HG02588 (cell line): Measurements from ENCODE around the gene JPT1.
A peak's percentile ranks its signal among the peaks of the same experiment; 100 is the strongest.
"Not testable (repeated sequence)": the region's sequence is repeated elsewhere in the genome, so short reads cannot be mapped to it uniquely, and the experiment has no call there.

Source experiments
- ATAC-seq: cut with Tn5 transposase; IDR thresholded peaks from one replicate; pipeline ENCODE4 v1.9.1; 2021; ENCODE audit warnings: mild to moderate bottlenecking, moderate library complexity; ENCODE audit not compliant: unreplicated experiment

JPT1 gene

GRCh38 chr17:75158480-75158879, 4.2 kb upstream of the JPT1 start:
- not testable (repeated sequence) for ATAC-seq

DNA sequence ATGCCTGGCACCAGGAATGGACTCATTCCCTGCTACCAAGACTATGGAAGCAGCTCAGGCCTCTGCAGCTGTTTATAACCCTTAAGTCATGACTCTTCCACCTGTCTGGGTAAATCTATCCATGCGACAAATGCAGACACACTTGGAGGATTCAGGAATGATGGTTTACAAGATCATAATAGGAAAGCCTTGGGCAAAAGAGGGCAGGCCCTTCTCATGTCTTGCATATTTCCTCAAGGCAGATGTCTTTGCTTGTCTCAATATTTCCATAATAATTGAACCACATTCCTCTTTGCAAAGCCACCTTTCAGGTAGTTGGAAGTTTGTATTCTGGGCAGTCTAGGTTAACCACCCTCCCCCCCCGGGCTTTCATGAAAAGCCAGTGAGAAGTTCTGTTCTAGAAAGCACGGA, 884 bp upstream of the JPT1 start:
- no peak for ATAC-seq

- peak; percentile 22 for ATAC-seq
Measured at GRCh38 chr17:75153780-75154194, 525 bp downstream of the JPT1 start.

DNA sequence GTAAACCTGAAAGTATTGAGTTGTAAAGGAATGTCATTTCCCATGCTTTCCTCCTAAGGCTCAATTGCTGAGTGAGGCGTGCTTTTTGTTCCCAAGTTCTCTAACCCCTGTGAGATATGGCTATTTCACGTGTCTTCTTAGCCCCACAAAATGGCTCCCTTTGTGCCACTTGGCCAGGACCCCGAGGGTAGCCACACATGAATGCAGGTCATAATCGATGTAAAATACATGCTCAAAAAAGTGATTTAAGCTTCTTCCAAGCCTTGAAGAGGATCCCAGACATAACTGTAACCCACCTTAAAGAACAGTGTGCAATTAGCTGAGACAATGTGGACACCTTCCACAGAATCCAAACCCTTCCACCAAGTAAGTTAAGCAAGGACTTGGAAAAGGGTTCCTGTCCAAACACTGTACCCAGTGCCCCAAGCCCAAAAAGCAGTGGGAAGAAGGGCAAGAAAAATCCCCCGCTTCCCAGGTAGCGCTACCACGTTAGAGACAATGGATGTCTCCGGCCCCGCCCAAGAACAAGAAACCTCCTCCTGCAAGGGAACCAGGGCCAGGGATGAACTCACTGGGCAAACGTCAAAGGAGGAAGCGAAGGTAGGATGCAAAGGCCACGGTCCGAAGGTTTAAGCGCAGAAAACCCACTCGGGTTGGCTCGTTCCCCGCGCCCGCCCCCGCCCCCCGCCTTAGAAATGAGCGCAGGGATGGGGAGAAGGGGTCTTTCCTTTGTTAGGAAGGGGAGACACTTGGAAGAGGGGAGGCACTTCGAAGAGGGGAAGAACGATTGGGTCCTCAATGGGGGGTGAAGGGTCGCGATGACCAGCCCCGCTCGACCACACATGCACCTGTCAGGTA, 1.2 kb downstream of the JPT1 start:
- no peak for ATAC-seq

DNA sequence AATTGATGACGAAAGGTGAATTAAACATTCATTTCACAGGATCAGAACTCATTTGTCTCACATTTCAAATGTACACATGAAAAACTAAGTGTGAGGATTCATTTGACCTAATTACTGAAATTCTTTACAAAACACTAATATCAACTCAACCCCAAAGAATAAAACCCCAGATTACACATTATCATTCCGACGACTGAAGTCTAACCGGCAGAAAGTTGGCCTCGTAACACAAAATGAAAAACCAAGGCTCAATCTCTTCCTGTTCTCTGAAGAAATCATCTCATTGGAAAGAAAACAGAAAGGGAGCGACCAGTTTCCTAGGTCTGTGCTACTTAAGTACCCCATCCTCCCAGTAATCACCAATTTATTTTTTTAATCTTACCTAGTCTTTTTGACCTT, 1.8 kb downstream of the JPT1 start:
- ATAC-seq: no peak

GRCh38 chr17:75151930-75152329, 2.4 kb downstream of the JPT1 start:
- ATAC-seq: no peak

GRCh38 chr17:75147878-75148546, 6.3 kb downstream of the JPT1 start:
- ATAC-seq: no peak

DNA sequence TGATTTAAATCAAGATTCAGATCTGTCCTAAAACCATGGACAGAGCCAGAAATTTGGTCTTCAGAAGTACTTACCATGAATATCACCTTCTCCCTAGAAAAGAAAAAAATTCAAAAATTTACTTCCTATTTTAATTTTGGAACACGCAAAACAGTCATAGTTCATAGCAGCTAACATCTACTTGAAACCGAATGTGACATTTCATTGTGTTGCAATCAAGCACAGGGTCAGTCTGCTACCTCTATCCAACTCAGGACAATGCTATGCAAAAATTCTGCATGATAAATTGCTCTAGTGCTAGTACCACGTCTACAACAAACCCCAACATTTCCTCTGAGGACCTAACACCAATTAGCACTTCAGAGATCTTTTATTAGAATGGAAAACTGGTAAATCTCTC, 7.7 kb downstream of the JPT1 start:
- no peak for ATAC-seq

DNA sequence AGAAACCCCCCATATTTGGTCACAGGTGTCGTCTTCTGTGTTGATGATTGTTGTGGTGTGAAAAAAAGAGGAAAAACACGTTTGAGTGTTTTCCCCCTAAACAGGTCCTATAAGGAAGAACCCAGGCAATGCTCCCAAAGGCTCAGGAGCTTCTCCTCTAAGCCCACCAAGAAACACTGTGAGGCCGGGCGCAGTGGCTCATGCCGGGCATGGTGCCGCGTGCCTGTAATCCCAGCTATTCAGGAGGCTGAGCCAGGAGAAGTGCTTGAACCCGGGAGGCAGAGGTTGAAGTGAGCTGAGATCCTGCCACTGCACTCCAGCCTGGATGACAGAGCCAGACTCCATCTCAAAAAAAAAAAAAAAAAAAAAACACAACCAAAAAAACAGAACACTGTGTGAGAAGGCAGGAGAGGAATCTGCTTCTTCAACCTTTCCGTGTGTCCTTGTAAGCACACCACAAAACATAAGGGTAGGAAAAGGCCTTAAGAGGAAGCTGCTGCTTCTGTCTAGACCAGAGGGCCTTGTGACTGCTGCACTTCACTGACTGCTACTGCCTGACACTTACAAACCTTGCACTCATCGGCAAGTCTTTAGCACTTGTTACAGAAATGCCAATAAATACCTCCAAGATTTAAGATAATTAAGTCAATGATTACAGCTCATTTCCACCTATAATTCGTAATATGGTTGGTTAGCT, 9.3 kb downstream of the JPT1 start:
- ATAC-seq: no peak

GRCh38 chr17:75142236-75142971, 11.9 kb downstream of the JPT1 start:
- ATAC-seq: no peak

GRCh38 chr17:75138519-75138918, 15.8 kb downstream of the JPT1 start:
- no peak for ATAC-seq

DNA sequence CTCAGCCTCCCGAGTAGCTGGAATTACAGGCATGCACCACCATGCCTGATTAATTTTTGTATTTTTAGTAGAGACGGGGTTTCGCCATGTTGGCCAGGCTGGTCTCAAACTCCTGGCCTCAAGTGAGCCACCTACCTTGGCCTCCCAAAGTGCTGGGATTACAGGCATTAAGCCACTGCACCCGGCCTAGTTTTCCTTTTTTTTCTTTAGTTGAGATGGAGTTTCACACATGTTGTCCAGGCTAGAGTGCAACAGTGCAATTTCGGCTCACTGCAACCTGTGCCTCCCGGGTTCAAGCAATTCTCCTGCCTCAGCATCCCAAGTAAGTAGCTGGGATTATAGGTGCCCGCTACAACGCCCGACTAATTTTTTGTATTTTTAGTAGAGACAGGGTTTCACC, 16.6 kb downstream of the JPT1 start:
- ATAC-seq: not testable (repeated sequence)

GRCh38 chr17:75135946-75136345, 18.4 kb downstream of the JPT1 start:
- no peak for ATAC-seq

DNA sequence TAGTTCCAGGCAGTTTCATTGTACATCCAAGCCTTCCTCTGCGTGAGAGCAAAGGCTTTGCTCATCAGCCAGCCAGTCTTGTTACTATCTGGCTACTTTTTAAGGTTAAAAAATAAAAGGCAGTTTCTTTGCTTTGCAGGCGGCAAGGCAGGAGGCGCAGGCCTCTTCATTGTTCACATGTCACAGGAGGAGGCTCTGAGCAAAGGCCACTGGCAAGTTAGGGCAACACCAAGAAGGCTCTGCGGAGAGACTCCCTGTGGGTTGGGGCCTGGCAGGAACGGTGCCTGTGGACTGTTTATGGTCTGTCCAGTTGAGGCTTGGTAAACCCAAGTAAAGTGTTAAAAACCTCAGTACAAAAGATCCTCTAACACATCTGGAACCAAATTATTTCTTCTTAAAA, 18.9 kb downstream of the JPT1 start:
- no peak for ATAC-seq

- not testable (repeated sequence) for ATAC-seq
Measured at GRCh38 chr17:75133607-75134347, 20.5 kb downstream of the JPT1 start.

- ATAC-seq: no peak
Measured at GRCh38 chr17:75133001-75133400, 21.3 kb downstream of the JPT1 start.

DNA sequence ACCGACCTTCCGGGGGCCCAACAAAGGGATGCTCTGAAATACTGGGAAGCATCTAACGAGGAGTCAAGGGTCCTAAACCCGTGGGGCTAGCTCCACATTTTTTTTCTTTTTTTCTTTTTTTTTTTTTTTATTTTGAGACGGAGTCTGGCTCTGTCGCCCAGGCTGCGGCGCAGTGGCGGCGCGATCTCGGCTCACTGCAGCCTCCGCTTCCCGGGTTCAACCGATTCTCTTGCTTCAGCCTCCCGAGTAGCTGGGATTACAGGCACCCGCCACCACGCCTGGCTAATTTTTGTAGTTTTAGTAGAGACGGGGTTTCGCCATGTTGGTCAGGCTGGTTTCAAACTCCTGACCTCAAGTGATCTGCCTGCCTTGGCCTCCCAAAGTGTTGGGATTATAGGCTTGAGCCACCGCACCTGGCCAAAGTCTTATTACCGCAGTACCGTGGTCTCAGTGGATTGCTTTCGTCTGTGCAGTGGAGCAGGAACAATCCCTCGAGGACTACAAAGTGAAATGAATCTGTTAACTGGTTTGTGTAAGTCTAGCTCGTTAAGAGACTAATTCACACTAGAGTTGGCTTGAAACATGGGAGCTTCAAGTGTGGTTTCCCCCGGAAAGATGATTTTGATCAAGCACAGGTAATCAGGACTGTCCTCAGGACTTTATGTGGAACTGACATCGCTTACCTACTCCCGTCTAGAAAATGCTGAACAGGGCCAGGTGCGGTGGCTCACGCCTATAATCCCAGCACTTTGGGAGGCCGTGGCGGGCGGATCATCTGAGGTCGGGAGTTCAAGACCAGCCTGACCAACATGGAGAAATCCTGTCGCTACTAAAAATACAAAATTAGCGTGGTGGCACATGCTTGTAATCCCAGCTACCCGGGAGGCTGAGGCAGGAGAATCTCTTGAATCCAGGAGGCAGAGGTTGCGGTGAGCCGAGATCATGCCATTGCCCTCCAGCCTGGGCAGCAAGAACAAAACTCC, 22.0 kb downstream of the JPT1 start:
- ATAC-seq: not testable (repeated sequence)

GRCh38 chr17:75131278-75132017, 22.9 kb downstream of the JPT1 start, which contains the start of gene NT5C:
NT5C (minus strand) TSS chr17:75131742; CDS start chr17:75131707, 35 bp downstream.
- peak; percentile 83 for ATAC-seq
